SJSA1 (cell line): Measurements from ENCODE around the gene ANKK1. TPM values are rescaled to one million over a fixed set of nuclear protein-coding genes. Genes with fewer than 3 reads are reported as not detected.
A peak's percentile ranks its signal among the peaks of the same experiment; 100 is the strongest.

ENCODE experiments used
- DNase-seq, 2 experiments: peaks; one replicate each; pipeline ENCODE4 v3.0.0-alpha.2; 2015 to 2020; ENCODE audit warnings: low spot score in 2 of 2, low read depth in 1 of 2
- H3K27ac ChIP-seq: fragments of 250-450 bp; sonication (Bioruptor Pico); 2 replicates; pipeline ENCODE4 v1.5.1; 2020; ENCODE audit warnings: mild to moderate bottlenecking, moderate library complexity
- H3K27me3 ChIP-seq: fragments of 250-450 bp; sonication (Bioruptor Pico); replicated peaks from 2 replicates; pipeline ENCODE4 v1.5.1; 2020; ENCODE audit warnings: mild to moderate bottlenecking, moderate library complexity
- H3K36me3 ChIP-seq: fragments of 250-450 bp; sonication (Bioruptor Pico); 2 replicates; pipeline ENCODE4 v1.5.1; 2020; ENCODE audit warnings: mild to moderate bottlenecking
- H3K4me1 ChIP-seq: fragments of 250-450 bp; sonication (Bioruptor Pico); replicated peaks from 2 replicates; pipeline ENCODE4 v1.6.1; 2021; ENCODE audit warnings: mild to moderate bottlenecking
- H3K4me3 ChIP-seq: fragments of 250-450 bp; sonication (Bioruptor Pico); 2 replicates; pipeline ENCODE4 v1.5.1; 2020; ENCODE audit warnings: mild to moderate bottlenecking
- H3K9me3 ChIP-seq: fragments of 250-450 bp; sonication (Bioruptor Pico); replicated peaks from 2 replicates; pipeline ENCODE4 v1.5.1; 2020; ENCODE audit warnings: mild to moderate bottlenecking
- total RNA-seq: library from RNA; depleted of rRNA; stranded (reverse); fragments of >200 nt; shearing (Covaris generic); gene quantifications from 2 replicates; pipeline ENCODE4 v1.2.3, GENCODE V29; 2014; rRNA removed

The ANKK1 gene, protein sequence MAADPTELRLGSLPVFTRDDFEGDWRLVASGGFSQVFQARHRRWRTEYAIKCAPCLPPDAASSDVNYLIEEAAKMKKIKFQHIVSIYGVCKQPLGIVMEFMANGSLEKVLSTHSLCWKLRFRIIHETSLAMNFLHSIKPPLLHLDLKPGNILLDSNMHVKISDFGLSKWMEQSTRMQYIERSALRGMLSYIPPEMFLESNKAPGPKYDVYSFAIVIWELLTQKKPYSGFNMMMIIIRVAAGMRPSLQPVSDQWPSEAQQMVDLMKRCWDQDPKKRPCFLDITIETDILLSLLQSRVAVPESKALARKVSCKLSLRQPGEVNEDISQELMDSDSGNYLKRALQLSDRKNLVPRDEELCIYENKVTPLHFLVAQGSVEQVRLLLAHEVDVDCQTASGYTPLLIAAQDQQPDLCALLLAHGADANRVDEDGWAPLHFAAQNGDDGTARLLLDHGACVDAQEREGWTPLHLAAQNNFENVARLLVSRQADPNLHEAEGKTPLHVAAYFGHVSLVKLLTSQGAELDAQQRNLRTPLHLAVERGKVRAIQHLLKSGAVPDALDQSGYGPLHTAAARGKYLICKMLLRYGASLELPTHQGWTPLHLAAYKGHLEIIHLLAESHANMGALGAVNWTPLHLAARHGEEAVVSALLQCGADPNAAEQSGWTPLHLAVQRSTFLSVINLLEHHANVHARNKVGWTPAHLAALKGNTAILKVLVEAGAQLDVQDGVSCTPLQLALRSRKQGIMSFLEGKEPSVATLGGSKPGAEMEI
- not detected in 2 replicates for total RNA-seq

DNA sequence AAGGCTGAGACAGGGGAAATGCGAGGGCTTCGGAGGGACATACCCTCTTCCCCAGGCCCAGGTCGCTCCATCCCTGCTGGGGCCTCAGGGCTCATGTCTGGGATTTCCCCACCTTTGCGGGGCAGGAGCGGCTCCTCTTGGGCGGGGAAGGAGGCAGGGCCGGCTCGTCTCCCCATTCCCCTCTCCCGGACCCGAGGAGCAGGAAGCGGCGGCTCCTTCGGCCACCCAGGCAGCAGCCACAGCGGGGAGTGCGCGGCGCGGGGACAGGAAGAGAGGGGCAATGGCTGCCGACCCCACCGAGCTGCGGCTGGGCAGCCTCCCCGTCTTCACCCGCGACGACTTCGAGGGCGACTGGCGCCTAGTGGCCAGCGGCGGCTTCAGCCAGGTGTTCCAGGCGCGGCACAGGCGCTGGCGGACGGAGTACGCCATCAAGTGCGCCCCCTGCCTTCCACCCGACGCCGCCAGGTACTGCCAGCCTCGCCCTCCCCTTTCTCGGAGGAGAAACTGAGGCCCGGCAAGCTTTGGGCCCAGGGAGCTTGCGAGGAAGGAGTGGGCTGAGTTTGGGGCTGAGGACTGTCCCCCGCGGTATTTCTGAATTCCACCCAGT is at the start of gene ANKK1:
ANKK1 (plus strand) TSS at position 175 of the 607 bp plus-strand sequence; CDS start at position 281, 106 bp downstream.
- Histone ChIP-seq H3K9me3 (no peaks in the 10 kb centered on the region), H3K4me1 (peaks cover 5% of the 10 kb centered on the region; the same call in 1 of the 2 replicates), H3K4me3 (no peak within 1 kb of the TSS), H3K27me3 (no peaks in the 10 kb centered on the region), H3K27ac (no peak within 1 kb of the TSS), H3K36me3 (no peaks in the 10 kb centered on the region)
- no peak for DNase-seq

DNA sequence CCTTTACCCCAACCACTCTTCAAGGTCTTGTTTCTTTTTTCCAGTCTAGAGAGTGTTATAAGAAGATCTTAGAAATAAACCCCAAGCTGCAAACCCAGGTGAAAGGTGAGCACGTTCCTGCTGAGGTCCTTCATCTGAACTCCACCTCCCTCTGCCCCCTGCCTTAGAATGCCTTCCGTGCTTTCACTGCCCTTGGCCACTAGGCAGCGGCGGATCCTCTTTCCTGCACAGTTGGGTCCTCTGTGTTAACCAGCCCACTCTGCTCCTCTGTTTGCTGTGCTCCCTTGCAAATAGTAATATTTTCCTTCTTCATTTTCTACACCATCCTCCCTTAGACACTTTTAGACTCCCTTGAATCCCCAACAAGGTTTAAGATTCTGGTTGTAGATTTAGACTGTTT is 48.8 kb upstream of the ANKK1 start:
- H3K27me3 ChIP-seq = no peaks in the 10 kb centered on the region
- no peak for DNase-seq
- H3K4me3 ChIP-seq = no peak overlapping the region
- no peaks in the 10 kb centered on the region for H3K36me3 ChIP-seq
- H3K27ac ChIP-seq = no peak overlapping the region
- H3K9me3 ChIP-seq = no peaks in the 10 kb centered on the region
- no peaks in the 10 kb centered on the region for H3K4me1 ChIP-seq

- DNase-seq = no peak
- H3K4me1 ChIP-seq = no peaks in the 10 kb centered on the region
- H3K4me3 ChIP-seq = no peak overlapping the region
- no peak overlapping the region for H3K27ac ChIP-seq
- no peaks in the 10 kb centered on the region for H3K36me3 ChIP-seq
- H3K27me3 ChIP-seq = no peaks in the 10 kb centered on the region
- H3K9me3 ChIP-seq = no peaks in the 10 kb centered on the region
Observed at GRCh38 chr11:113339929-113340589, 47.5 kb upstream of the ANKK1 start.

DNA sequence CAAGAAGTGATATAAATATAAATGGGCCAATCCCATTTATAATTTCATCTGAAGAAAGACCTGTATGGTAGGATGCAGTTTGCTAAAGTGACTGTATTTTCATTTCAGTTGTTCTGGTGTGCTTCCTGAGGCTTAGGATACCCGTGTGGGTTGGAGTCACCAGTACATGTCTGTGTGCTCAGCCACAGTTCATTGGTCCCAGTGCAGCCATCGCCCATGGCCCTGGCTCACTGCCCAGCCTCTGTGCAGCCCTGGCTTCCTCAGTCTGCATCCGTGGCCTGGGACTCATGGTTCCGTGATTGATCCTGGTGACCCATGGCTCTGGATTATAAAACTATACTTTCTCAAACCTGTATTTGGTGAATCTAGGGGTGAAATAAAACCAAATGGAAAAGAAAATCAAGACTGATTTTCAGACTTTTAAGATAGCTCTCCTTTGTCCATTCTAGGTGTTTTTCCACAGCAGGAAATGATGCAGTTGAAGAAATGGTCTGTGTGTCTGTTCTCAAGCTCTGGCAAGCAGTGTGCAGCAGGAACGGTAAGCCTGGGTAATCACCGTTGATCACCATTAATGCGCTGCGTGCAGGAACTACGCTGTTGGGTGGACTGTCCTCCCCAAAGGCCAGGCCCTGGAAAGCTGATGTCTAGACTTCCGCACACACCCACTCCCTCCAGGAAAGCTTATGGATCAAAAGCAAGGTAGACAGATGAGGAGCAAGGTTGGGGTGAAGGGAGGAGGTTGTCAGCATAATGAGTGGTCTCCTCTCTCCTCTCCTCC is 46.0 kb upstream of the ANKK1 start:
- Histone ChIP-seq H3K36me3 (no peaks in the 10 kb centered on the region), H3K27ac (no peak overlapping the region), H3K9me3 (no peaks in the 10 kb centered on the region), H3K27me3 (no peaks in the 10 kb centered on the region), H3K4me3 (no peak overlapping the region), H3K4me1 (no peaks in the 10 kb centered on the region; the same call in 1 of the 2 replicates)
- DNase-seq = no peak

- Histone ChIP-seq H3K4me3 (no peak overlapping the region), H3K9me3 (no peaks in the 10 kb centered on the region), H3K27ac (no peak overlapping the region), H3K36me3 (no peaks in the 10 kb centered on the region), H3K27me3 (no peaks in the 10 kb centered on the region), H3K4me1 (no peaks in the 10 kb centered on the region; the same call in 1 of the 2 replicates)
- DNase-seq = peak in 1 of 2 experiments; percentile 9
Observed at GRCh38 chr11:113345978-113346377, 41.6 kb upstream of the ANKK1 start.

DNA sequence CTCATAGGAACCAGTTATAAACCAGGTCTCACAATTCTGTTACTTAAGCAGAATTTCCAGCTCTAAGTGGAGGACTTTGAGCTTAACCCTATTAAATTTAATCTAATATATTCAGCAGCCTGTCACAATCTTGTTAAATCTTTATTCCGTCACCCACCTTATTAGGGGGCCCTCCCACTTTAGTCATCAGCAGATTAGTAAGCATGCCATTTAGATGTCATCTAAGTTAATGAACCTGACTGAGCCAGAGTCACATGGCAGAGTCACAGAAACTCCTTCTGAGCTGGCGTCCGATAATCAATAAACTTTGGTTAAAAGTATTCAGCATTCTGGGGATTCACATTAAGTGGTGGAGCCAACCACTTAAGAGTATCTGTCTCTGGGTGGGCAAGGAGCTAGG is 38.1 kb upstream of the ANKK1 start:
- H3K9me3 ChIP-seq = no peaks in the 10 kb centered on the region
- H3K4me3 ChIP-seq = no peak overlapping the region
- no peak overlapping the region for H3K27ac ChIP-seq
- DNase-seq = no peak
- H3K36me3 ChIP-seq = no peaks in the 10 kb centered on the region
- no peaks in the 10 kb centered on the region; the same call in 1 of the 2 replicates for H3K4me1 ChIP-seq
- no peaks in the 10 kb centered on the region for H3K27me3 ChIP-seq

DNA sequence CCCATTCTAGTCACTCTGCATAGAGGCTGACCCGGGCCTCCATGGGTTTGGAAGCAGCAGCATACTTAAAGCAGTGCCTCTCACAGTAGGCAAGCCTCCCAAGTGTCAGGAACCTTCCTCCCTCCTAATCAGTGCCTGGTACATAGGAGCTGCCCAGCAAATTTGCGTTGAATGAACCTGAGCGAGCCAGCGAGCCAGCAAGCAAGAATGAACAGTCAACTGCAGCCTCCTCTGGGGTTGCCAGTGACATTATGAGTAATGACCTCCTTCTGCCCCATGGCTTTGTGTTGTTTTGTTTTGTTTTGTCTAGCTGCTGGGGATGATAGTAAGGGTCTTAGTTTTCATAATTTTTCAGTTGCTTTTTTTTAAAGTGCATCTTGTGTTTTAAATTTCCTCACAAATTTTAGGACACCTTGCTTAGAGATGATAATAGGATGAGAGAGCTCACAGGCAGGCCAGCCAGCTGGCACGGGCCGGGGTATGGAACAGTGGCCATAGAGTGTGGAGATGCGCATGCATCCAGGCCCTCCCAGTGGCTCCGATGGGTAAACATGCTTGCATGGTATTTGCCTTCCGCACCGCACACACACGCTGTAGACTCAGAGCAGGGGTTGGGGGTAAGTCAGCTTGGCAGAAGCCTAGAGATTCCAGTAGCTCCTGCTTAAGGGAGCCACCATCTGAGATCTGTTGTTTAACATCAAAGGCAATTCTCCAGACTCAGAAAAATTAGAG is 37.1 kb upstream of the ANKK1 start:
- no peaks in the 10 kb centered on the region for H3K27me3 ChIP-seq
- DNase-seq = no peak
- H3K36me3 ChIP-seq = no peaks in the 10 kb centered on the region
- no peak overlapping the region for H3K27ac ChIP-seq
- H3K4me3 ChIP-seq = no peak overlapping the region
- no peaks in the 10 kb centered on the region; the same call in 1 of the 2 replicates for H3K4me1 ChIP-seq
- H3K9me3 ChIP-seq = no peaks in the 10 kb centered on the region

DNA sequence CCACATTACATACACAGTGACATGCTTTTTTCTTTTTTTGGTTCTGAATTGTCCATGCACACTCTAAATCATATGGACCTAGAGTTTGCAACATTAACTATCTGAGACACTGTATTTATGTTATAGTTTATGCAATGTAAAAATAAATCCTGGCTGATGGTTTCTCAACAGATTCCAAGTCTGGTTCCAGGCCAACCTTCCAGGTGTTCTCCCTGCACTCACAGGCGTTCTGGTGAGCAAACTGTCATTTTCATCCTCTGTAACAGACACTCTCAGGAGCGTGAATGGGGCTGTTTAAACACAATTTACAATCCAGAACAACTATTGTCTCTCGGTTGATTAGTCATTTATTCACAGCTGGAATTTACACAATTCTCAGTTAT is 36.5 kb upstream of the ANKK1 start:
- DNase-seq = no peak

GRCh38 chr11:113351480-113351879 is 36.1 kb upstream of the ANKK1 start:
- Histone ChIP-seq H3K27ac (no peak overlapping the region), H3K4me3 (no peak overlapping the region), H3K9me3 (no peaks in the 10 kb centered on the region), H3K36me3 (no peaks in the 10 kb centered on the region), H3K27me3 (no peaks in the 10 kb centered on the region), H3K4me1 (no peaks in the 10 kb centered on the region)
- no peak for DNase-seq

More for the DNA sequence above, 36.5 kb upstream of the ANKK1 start:
- H3K27me3 ChIP-seq = no peaks in the 10 kb centered on the region
- no peaks in the 10 kb centered on the region for H3K9me3 ChIP-seq
- no peaks in the 10 kb centered on the region; the same call in 1 of the 2 replicates for H3K4me1 ChIP-seq
- H3K27ac ChIP-seq = no peak overlapping the region
- H3K36me3 ChIP-seq = no peaks in the 10 kb centered on the region
- H3K4me3 ChIP-seq = no peak overlapping the region

DNA sequence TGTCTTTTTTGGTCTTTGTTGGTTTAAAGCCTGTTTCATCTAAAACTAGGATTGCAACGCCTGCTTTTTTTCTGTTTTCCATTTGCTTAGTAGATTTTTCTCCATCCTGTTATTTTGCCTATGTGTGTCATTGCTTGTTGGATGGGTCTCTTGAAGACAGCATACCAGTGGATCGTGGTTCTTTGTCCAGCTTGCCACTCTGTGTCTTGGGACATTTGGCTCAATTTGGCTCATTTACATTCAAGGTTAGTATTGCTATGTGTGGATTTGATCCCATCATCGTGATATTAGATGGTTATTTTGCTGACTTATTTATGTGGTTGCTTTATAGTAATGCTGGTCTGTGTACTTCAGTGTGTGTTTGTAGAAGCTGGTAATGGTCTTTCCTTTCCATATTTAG is 31.4 kb upstream of the ANKK1 start:
- no peaks in the 10 kb centered on the region for H3K4me1 ChIP-seq
- H3K27ac ChIP-seq = no peak overlapping the region
- no peak for DNase-seq
- no peaks in the 10 kb centered on the region for H3K27me3 ChIP-seq
- H3K4me3 ChIP-seq = no peak overlapping the region
- no peaks in the 10 kb centered on the region for H3K36me3 ChIP-seq
- H3K9me3 ChIP-seq = no peaks in the 10 kb centered on the region

DNA sequence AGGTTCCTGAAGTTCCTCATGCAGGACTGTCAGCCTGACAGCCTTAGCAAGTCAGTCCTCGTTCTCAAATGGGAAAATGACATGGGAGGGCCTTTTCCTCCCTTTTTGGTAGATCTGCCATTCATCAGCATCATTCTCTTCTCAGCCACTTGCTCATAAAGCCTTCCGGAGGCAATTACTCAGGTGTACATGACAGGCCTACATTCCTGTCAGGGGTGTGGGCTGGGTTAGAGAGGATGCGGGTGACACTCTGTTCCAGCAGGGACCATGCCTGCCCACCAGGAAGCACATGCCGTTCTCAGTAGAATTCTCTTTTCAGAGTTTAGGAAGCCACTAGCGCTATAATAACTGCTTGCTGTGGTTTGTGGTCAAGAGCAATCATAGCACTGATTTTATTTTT is 24.2 kb upstream of the ANKK1 start:
- no peaks in the 10 kb centered on the region for H3K27me3 ChIP-seq
- no peaks in the 10 kb centered on the region for H3K4me1 ChIP-seq
- H3K9me3 ChIP-seq = no peaks in the 10 kb centered on the region
- H3K4me3 ChIP-seq = no peak overlapping the region
- H3K27ac ChIP-seq = no peak overlapping the region
- no peaks in the 10 kb centered on the region for H3K36me3 ChIP-seq
- no peak for DNase-seq

- Histone ChIP-seq H3K27ac (no peak overlapping the region), H3K4me3 (no peak overlapping the region), H3K36me3 (no peaks in the 10 kb centered on the region), H3K9me3 (no peaks in the 10 kb centered on the region), H3K27me3 (no peaks in the 10 kb centered on the region), H3K4me1 (no peaks in the 10 kb centered on the region)
- no peak for DNase-seq
Observed at GRCh38 chr11:113363996-113364641, 23.5 kb upstream of the ANKK1 start.
